Mammary epithelial cell (primary cell): Measurements from ENCODE around the gene RUSC1.

Experiments used
- CTCF ChIP-seq, 2 donors: IDR thresholded peaks in 1 of 2; conservative IDR thresholded peaks in 1 of 2; 2 replicates each; pipeline ENCODE4 v1.5.1; 2011 to 2012; ENCODE audit warnings: inconsistent platforms in 2 of 2, low read length in 2 of 2, mild to moderate bottlenecking in 2 of 2, control low read depth in 1 of 2, low read depth in 1 of 2; ENCODE audit not compliant: insufficient read depth in 1 of 2; ENCODE audit errors: extremely low read depth in 1 of 2
- EZH2 ChIP-seq: IDR thresholded peaks from 2 replicates; pipeline ENCODE4 v1.6.1; 2012; ENCODE audit warnings: low read length, inconsistent platforms, borderline replicate concordance

DNA sequence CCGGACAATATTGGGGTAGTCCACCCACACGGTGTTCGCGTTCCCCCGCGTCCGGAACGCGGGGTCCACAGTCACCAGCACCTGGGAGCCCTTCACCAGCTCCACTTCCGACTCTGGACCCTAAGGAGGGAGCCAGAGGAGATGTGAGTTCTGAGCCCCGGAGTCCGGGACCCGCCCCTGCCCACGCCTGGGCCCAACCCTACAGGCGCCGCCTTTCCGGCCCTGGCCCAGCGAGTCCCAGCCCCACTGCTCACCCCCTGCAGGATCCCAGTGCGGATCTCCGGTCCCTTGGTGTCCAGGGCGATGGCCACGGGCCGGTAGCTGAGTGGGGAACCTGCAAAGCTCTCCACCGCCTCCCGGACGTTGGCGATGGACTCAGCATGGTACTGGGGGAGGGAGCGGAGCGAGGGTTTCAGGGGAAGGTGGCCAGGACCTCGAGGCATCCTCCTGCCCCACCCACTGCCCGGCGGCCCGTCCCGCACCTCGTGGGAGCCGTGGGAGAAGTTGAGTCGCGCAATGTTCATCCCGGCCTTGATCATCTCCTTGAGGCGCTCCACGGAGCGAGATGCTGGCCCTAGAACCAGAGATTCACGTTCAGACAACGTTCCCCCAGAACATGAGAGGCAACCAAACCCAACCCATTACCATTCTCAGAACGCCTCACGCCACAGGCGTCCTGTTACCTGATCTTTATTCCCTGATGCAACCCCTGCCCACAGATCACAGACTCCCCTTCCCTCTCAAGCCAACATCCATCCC lies 25.3 kb upstream of the RUSC1 start:
- TF ChIP-seq CTCF (conservative IDR thresholded peaks at IDR 0.05 in 1 of 2, IDR thresholded peaks at IDR 0.05 in 1 of 2; ENCODE audit: extremely low read depth in 1 of 2, insufficient read depth in 1 of 2, low read depth in 1 of 2, low read length in 2 of 2) (no peak), EZH2 (no peak)
